ENCODE measurements around the gene RAD23B.

The RAD23B gene

GRCh38 chr9:107378006-107378405 lies 94.9 kb downstream of the RAD23B start:
- H3K36me3 ChIP-seq, result no peaks in the 10 kb centered on the region
- no peak for TF ChIP-seq CTCF (IDR thresholded peaks at IDR 0.05; ENCODE audit: low read depth, low read length)
- H3K27me3 ChIP-seq (ENCODE audit: insufficient read depth, low read depth, severe bottlenecking), result no peaks in the 10 kb centered on the region

More at GRCh38 chr9:107378006-107378405, 94.9 kb downstream of the RAD23B start:
- Histone ChIP-seq H3K27ac (no peak overlapping the region), H3K4me3 (ENCODE audit: low read depth, low read length) (no peak overlapping the region), H3K9me3 (ENCODE audit: severe bottlenecking) (no peaks in the 10 kb centered on the region)
- no peak for DNase-seq

Data from WERI-Rb-1 (cell line).